ENCODE measurements around the gene CADM1. TPM values are rescaled to one million over a fixed set of nuclear protein-coding genes. Genes with fewer than 3 reads are reported as not detected.

CADM1 gene
- total RNA-seq, 4 donors from 2014 or later = 2.9 to 25.7 (median 9.6) TPM

DNA sequence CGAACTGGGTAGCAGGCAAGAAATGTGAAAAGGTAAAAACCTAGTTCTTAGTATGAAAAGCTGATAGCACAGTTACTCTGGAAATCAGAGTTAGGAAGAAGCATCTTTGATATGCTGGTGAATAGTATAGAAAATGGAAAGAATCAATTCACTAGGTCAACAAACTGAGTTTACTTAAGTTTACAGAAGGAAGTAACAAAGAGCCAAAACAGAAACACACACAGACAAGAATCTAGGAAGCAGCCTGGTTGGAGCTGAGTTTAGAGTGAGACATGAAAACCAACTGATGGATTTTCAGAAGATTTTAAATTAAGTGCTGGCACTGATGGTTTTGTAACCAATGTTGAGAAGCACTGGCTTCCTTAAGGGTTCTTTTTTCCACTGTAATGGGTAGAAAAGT is 296.3 kb downstream of the CADM1 start:
- no peak for TF ChIP-seq CTCF (IDR thresholded peaks at IDR 0.05; ENCODE audit: low read depth)

- no peak for TF ChIP-seq CTCF (IDR thresholded peaks at IDR 0.05; ENCODE audit: low read depth)
Measured at GRCh38 chr11:115207166-115207591, 297.0 kb downstream of the CADM1 start.

GRCh38 chr11:115206365-115207022 is 297.7 kb downstream of the CADM1 start:
- TF ChIP-seq CTCF (IDR thresholded peaks at IDR 0.05; ENCODE audit: low read depth) = no peak

GRCh38 chr11:115202900-115203552 is 301.2 kb downstream of the CADM1 start:
- TF ChIP-seq CTCF (IDR thresholded peaks at IDR 0.05; ENCODE audit: low read depth) = no peak

DNA sequence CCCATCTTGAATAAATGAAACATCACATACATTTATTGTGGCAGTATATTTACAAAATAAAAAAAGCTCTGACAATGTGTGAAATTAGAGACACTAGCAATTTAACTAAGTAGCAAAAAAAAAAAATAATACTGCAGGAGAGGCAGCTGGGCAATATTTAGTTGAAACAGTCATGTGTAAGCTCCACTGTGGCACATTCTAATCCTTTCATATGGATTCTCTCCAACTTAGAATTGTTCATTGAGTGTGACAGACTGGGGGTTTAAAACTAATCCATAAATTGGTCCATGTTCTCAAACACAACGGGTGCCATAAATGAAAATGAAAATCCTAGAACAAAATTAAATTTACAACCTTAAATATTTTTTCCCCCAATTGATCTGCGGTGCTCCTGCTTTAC is 302.1 kb downstream of the CADM1 start:
- no peak for TF ChIP-seq CTCF (IDR thresholded peaks at IDR 0.05; ENCODE audit: low read depth)

GRCh38 chr11:115201111-115201792 is 303.0 kb downstream of the CADM1 start:
- TF ChIP-seq CTCF (IDR thresholded peaks at IDR 0.05; ENCODE audit: low read depth) = no peak

- TF ChIP-seq CTCF (IDR thresholded peaks at IDR 0.05; ENCODE audit: low read depth) = no peak
Measured at GRCh38 chr11:115199481-115200069, 304.6 kb downstream of the CADM1 start.
